Measurements from ENCODE around the gene REEP1. TPM values are rescaled to one million over a fixed set of nuclear protein-coding genes. Genes with fewer than 3 reads are reported as not detected.

Gene REEP1
- total RNA-seq, 4 donors from 2014 or later: 0.39 to 3.3 (median 1.7) TPM

DNA sequence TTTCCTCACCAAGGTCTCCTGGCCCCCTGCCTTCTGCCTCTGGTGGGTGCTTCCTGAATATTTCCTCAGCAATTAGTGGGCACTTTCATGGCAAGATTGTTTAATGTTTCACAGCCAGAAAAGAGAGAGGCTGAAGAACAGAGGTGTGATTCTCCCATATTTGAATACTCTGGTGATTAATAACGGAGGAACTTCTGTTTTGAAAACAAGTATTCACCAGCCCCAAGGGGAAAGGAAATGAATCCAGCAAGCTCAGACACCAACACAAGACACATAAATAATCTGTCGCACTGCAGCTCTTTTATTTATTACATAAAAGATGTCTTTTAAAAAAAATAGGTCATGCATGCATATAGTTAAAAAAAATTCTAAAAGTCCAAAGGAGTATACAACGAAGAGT is 80.4 kb downstream of the REEP1 start:
- TF ChIP-seq EP300 (IDR thresholded peaks at IDR 0.05) (no peak), POLR2A (IDR thresholded peaks at IDR 0.05) (no peak)
- TF ChIP-seq, protein P1, sequence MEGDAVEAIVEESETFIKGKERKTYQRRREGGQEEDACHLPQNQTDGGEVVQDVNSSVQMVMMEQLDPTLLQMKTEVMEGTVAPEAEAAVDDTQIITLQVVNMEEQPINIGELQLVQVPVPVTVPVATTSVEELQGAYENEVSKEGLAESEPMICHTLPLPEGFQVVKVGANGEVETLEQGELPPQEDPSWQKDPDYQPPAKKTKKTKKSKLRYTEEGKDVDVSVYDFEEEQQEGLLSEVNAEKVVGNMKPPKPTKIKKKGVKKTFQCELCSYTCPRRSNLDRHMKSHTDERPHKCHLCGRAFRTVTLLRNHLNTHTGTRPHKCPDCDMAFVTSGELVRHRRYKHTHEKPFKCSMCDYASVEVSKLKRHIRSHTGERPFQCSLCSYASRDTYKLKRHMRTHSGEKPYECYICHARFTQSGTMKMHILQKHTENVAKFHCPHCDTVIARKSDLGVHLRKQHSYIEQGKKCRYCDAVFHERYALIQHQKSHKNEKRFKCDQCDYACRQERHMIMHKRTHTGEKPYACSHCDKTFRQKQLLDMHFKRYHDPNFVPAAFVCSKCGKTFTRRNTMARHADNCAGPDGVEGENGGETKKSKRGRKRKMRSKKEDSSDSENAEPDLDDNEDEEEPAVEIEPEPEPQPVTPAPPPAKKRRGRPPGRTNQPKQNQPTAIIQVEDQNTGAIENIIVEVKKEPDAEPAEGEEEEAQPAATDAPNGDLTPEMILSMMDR (IDR thresholded peaks at IDR 0.05): no peak
- no peak for DNase-seq (ENCODE audit: low spot score in 2 of 2)

DNA sequence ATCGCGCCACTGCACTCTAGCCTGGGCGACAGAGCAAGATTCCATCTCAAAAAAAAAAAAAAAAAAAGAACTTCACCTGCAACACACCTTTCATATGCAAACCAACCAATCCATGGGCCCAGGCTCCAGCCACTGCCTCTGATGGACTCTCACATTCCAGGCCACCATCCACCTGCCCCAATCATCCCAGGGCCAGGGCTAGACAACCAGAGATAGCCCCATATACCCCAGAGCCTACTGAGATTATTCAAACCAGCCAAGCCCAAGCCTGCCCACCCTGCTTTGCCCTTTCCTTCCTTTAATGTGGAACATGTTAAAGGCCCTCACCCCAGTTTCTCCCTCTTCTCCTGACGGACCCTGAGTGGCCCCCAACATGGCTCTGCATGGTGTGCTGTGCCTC is 81.1 kb downstream of the REEP1 start:
- no peaks in the 10 kb centered on the region for H3K27me3 ChIP-seq
- TF ChIP-seq EP300 (IDR thresholded peaks at IDR 0.05) (no peak), POLR2A (IDR thresholded peaks at IDR 0.05) (no peak)
- TF ChIP-seq, protein P1 (IDR thresholded peaks at IDR 0.05): no peak
- H3K9me3 ChIP-seq: no peaks in the 10 kb centered on the region
- H3K4me1 ChIP-seq: no peaks in the 10 kb centered on the region
- 93 to 97% methylated on average over 4 of the region's 4 CpGs for WGBS, 2 donors
- no peaks in the 10 kb centered on the region for H3K36me3 ChIP-seq
- DNase-seq (ENCODE audit: low spot score in 2 of 2): no peak
- no peak overlapping the region for H3K27ac ChIP-seq
- no peak overlapping the region for H3K4me3 ChIP-seq

More for the DNA sequence above, 80.4 kb downstream of the REEP1 start:
- no peaks in the 10 kb centered on the region for H3K9me3 ChIP-seq
- H3K4me1 ChIP-seq: no peaks in the 10 kb centered on the region
- H3K36me3 ChIP-seq: no peaks in the 10 kb centered on the region
- WGBS, 2 donors: 48 to 49% methylated on average over 3 of the region's 3 CpGs
- no peaks in the 10 kb centered on the region for H3K27me3 ChIP-seq
- no peak overlapping the region for H3K27ac ChIP-seq
- H3K4me3 ChIP-seq: no peak overlapping the region

DNA sequence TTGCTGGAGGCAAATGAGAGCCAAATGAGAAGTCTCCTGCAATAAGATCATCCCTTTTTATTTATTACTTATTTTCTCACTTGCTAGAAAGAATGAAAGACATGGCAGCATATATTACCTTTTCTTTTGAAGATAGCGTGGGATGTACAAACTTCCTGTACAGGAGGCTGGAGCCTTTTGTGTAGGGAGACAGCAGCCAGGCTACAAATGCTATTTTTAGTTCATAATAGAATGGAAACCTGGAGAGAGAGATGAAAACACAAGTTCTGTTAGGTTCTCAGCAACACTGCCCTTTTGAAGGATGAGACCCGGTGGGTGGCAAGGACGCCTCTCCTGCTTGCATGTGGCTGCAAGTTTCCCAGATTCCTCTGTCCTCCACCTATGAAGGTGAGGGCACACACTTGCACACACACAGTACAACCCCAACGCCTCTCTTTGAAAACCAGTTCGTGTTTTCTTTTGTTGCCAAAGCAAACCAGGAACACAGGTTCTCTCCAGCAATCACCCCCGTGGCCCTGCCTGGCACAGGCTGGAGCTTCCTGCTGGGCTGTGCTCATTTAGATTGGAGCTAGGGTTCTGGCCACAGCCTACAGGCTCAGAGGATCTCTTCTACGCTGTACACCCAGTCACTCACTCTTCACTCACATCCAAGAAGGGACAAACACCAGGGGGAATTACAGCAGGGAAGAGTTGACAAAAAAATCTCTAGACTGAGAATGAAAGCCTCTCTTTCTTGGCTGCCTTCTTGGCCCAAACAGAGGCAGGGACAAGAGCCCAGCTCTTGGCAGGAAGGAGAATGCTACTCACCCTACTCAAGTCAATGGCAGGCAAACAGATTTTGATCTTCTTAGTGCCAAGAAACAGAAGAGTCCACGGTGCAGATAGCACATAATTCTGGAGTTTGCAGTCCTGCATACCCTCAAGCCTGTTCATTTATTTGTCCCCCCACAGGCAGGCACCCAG is 82.6 kb downstream of the REEP1 start:
- Histone ChIP-seq H3K27ac (no peak overlapping the region), H3K4me3 (no peak overlapping the region), H3K36me3 (no peaks in the 10 kb centered on the region), H3K27me3 (no peaks in the 10 kb centered on the region), H3K9me3 (no peaks in the 10 kb centered on the region), H3K4me1 (peaks cover 0 to 2% (median 0%) of the 10 kb centered on the region in 4 donors)
- WGBS, 2 donors: 57 to 61% methylated on average over 8 of the region's 8 CpGs
- TF ChIP-seq POLR2A (IDR thresholded peaks at IDR 0.05) (no peak), EP300 (IDR thresholded peaks at IDR 0.05) (no peak)
- TF ChIP-seq, protein P1 (IDR thresholded peaks at IDR 0.05): no peak
- DNase-seq (ENCODE audit: low spot score in 2 of 2): no peak

DNA sequence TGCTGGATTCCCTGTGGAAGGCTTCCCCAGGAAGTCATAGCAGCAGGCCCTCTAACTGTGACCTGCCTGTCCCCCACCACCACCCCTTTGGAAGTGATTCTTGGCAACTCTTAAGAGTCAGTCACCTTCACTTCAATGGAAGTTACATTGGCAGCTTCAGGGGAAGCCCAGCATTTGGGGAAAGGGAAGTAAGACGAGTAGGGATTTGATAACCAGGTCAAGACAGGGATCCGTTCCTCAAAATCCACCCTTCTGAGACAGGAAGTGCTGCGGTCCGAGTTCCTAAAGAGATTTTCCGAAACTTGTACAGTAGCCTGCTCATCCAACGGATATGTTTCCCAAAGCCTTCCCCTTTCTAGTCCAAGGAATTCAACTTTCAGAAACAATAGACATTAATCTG is 84.0 kb downstream of the REEP1 start:
- no peaks in the 10 kb centered on the region for H3K9me3 ChIP-seq
- WGBS, 2 donors: 80 to 88% methylated on average over 6 of the region's 6 CpGs
- no peaks in the 10 kb centered on the region for H3K27me3 ChIP-seq
- no peak overlapping the region for H3K4me3 ChIP-seq
- no peaks in the 10 kb centered on the region for H3K36me3 ChIP-seq
- TF ChIP-seq EP300 (IDR thresholded peaks at IDR 0.05): no peak
- TF ChIP-seq, protein P1 (IDR thresholded peaks at IDR 0.05): no peak
- TF ChIP-seq POLR2A (IDR thresholded peaks at IDR 0.05): no peak
- H3K27ac ChIP-seq: no peak overlapping the region
- peaks cover 0 to 7% (median 0%) of the 10 kb centered on the region in 4 donors for H3K4me1 ChIP-seq
- DNase-seq (ENCODE audit: low spot score in 2 of 2): no peak

DNA sequence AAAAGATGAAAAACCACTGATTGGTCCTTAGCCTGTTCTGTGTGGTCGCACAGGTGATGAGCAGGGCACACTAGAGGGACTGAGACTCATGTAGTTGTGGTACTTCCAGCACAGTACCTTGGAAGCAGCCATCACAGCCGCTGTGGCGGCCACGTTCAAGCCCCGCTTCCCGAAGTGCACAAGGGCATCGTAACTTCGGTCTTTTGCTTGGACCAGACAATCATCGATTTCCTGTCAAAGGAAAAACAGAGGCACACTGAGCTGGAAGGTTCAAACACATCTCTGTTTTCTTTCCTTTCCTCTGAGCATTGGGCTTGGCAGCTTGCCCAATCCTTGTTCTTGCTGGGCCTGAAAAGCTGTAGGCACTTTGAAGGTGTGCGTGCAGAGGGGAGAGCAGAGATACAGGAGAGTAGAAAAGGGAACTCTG is 85.6 kb downstream of the REEP1 start:
- H3K36me3 ChIP-seq: no peaks in the 10 kb centered on the region
- H3K9me3 ChIP-seq: no peaks in the 10 kb centered on the region
- no peaks in the 10 kb centered on the region for H3K27me3 ChIP-seq
- peaks cover 0 to 7% (median 0%) of the 10 kb centered on the region in 4 donors for H3K4me1 ChIP-seq
- DNase-seq (ENCODE audit: low spot score in 2 of 2): peak in 1 of 2 donors; percentile 28
- no peak for TF ChIP-seq EP300 (IDR thresholded peaks at IDR 0.05)
- no peak for TF ChIP-seq POLR2A (IDR thresholded peaks at IDR 0.05)
- TF ChIP-seq, protein P1 (IDR thresholded peaks at IDR 0.05): no peak
- H3K27ac ChIP-seq: no peak overlapping the region
- 56 to 67% methylated on average over 10 of the region's 10 CpGs for WGBS, 2 donors
- no peak overlapping the region for H3K4me3 ChIP-seq
